ENCODE results near the gene OR4F6. TPM values are rescaled to one million over a fixed set of nuclear protein-coding genes. Genes with fewer than 3 reads are reported as not detected.
"Not testable (repeated sequence)": the region's sequence is repeated elsewhere in the genome, so short reads cannot be mapped to it uniquely, and the experiment has no call there.

OR4F6 gene
- total RNA-seq, 4 donors from 2014 or later, result not detected

- H3K36me3 ChIP-seq, result no peaks in the 10 kb centered on the region
- WGBS, result 59% methylated on average over 5 of the region's 7 CpGs
- no peaks in the 10 kb centered on the region for H3K27me3 ChIP-seq
- H3K9me3 ChIP-seq, result no peaks in the 10 kb centered on the region
- no peak overlapping the region for H3K4me3 ChIP-seq
- H3K4me1 ChIP-seq, result no peaks in the 10 kb centered on the region
- no peak for DNase-seq (ENCODE audit: low spot score in 2 of 2)
- no peak overlapping the region for H3K27ac ChIP-seq
- TF ChIP-seq POLR2AphosphoS5 (IDR thresholded peaks at IDR 0.05), result no peak
- TF ChIP-seq CTCF (IDR thresholded peaks at IDR 0.05), result no peak
- no peak for TF ChIP-seq POLR2A (IDR thresholded peaks at IDR 0.05)
- no peak for TF ChIP-seq EP300 (IDR thresholded peaks at IDR 0.05)
Observed at GRCh38 chr15:101773496-101774100, 29.7 kb upstream of the OR4F6 start.

- Histone ChIP-seq H3K27me3 (no peaks in the 10 kb centered on the region), H3K9me3 (no peaks in the 10 kb centered on the region), H3K36me3 (no peaks in the 10 kb centered on the region), H3K27ac (no peak overlapping the region), H3K4me3 (no peak overlapping the region), H3K4me1 (no peaks in the 10 kb centered on the region)
- TF ChIP-seq POLR2AphosphoS5 (IDR thresholded peaks at IDR 0.05), result no peak
- TF ChIP-seq POLR2A (IDR thresholded peaks at IDR 0.05), result no peak
- TF ChIP-seq EP300 (IDR thresholded peaks at IDR 0.05), result no peak
- TF ChIP-seq CTCF (IDR thresholded peaks at IDR 0.05), result no peak
- DNase-seq (ENCODE audit: low spot score in 2 of 2), result no peak
- 95% methylated on average over 10 of the region's 10 CpGs for WGBS
Observed at GRCh38 chr15:101775136-101775535, 28.2 kb upstream of the OR4F6 start.

- H3K4me1 ChIP-seq; DNase-seq (ENCODE audit: low spot score in 2 of 2); H3K9me3 ChIP-seq; H3K36me3 ChIP-seq; H3K27me3 ChIP-seq; H3K4me3 ChIP-seq; H3K27ac ChIP-seq: not testable (repeated sequence)
- 92% methylated on average over 10 of the region's 10 CpGs for WGBS
Observed at GRCh38 chr15:101778576-101778975, 24.7 kb upstream of the OR4F6 start.

GRCh38 chr15:101780225-101780624, 23.1 kb upstream of the OR4F6 start:
- H3K4me1 ChIP-seq; H3K9me3 ChIP-seq; H3K27me3 ChIP-seq; H3K36me3 ChIP-seq; H3K27ac ChIP-seq; H3K4me3 ChIP-seq; DNase-seq (ENCODE audit: low spot score in 2 of 2): not testable (repeated sequence)
- 12% methylated on average over 1 of the region's 1 CpG for WGBS

GRCh38 chr15:101781928-101782327, 21.4 kb upstream of the OR4F6 start:
- H3K4me3 ChIP-seq, result no peak overlapping the region
- TF ChIP-seq POLR2A (IDR thresholded peaks at IDR 0.05) (no peak), CTCF (IDR thresholded peaks at IDR 0.05) (no peak), EP300 (IDR thresholded peaks at IDR 0.05) (no peak), POLR2AphosphoS5 (IDR thresholded peaks at IDR 0.05) (no peak)
- no peak for DNase-seq (ENCODE audit: low spot score in 2 of 2)
- no peaks in the 10 kb centered on the region for H3K9me3 ChIP-seq
- H3K27ac ChIP-seq, result no peak overlapping the region
- no peaks in the 10 kb centered on the region for H3K27me3 ChIP-seq
- WGBS, result 80% methylated on average over 9 of the region's 9 CpGs
- no peaks in the 10 kb centered on the region for H3K36me3 ChIP-seq
- H3K4me1 ChIP-seq, result no peaks in the 10 kb centered on the region

GRCh38 chr15:101784644-101785043, 18.7 kb upstream of the OR4F6 start:
- H3K9me3 ChIP-seq, result no peaks in the 10 kb centered on the region
- H3K27me3 ChIP-seq, result no peaks in the 10 kb centered on the region
- no peak for DNase-seq (ENCODE audit: low spot score in 2 of 2)
- WGBS, result 63% methylated on average over 2 of the region's 2 CpGs
- H3K4me1 ChIP-seq, result no peaks in the 10 kb centered on the region
- H3K27ac ChIP-seq, result no peak overlapping the region
- H3K4me3 ChIP-seq, result no peak overlapping the region
- TF ChIP-seq EP300 (IDR thresholded peaks at IDR 0.05) (no peak), CTCF (IDR thresholded peaks at IDR 0.05) (no peak), POLR2A (IDR thresholded peaks at IDR 0.05) (no peak), POLR2AphosphoS5 (IDR thresholded peaks at IDR 0.05) (no peak)
- no peaks in the 10 kb centered on the region for H3K36me3 ChIP-seq

GRCh38 chr15:101786422-101786821, 16.9 kb upstream of the OR4F6 start:
- not testable (repeated sequence) for DNase-seq (ENCODE audit: low spot score in 2 of 2); H3K9me3 ChIP-seq; H3K27ac ChIP-seq; H3K4me1 ChIP-seq; H3K36me3 ChIP-seq; H3K4me3 ChIP-seq; H3K27me3 ChIP-seq
- 65% methylated on average over 2 of the region's 2 CpGs for WGBS

- DNase-seq (ENCODE audit: low spot score in 2 of 2); H3K4me3 ChIP-seq: not testable (repeated sequence)
Observed at GRCh38 chr15:101788001-101788400, 15.3 kb upstream of the OR4F6 start.

GRCh38 chr15:101788503-101789269, 14.6 kb upstream of the OR4F6 start:
- not testable (repeated sequence) for DNase-seq (ENCODE audit: low spot score in 2 of 2); H3K4me3 ChIP-seq
- WGBS, result 80% methylated on average over 5 of the region's 5 CpGs

More at GRCh38 chr15:101788001-101788400, 15.3 kb upstream of the OR4F6 start:
- not testable (repeated sequence) for H3K36me3 ChIP-seq, H3K27me3 ChIP-seq, H3K27ac ChIP-seq, H3K4me1 ChIP-seq, H3K9me3 ChIP-seq
- WGBS, result 78% methylated on average over 2 of the region's 2 CpGs

More at GRCh38 chr15:101788503-101789269, 14.6 kb upstream of the OR4F6 start:
- H3K9me3 ChIP-seq, H3K27ac ChIP-seq, H3K36me3 ChIP-seq, H3K27me3 ChIP-seq, H3K4me1 ChIP-seq: not testable (repeated sequence)

Measured in suprapubic skin (tissue), 4 donors.